ENCODE data around the gene MGAT4B.

GRCh38 chr5:179854356-179854755, 47.7 kb upstream of the MGAT4B start:
- no peak for TF ChIP-seq POLR2AphosphoS5 (IDR thresholded peaks at IDR 0.05; ENCODE audit: low read depth, low read length)
- no peak for TF ChIP-seq POLR2A (IDR thresholded peaks at IDR 0.05; ENCODE audit: borderline replicate concordance, extremely low read depth, insufficient read depth, insufficient read length)
- TF ChIP-seq RAD21 (IDR thresholded peaks at IDR 0.05; ENCODE audit: low read depth), result no peak
- no peak for TF ChIP-seq FOSL1 (IDR thresholded peaks at IDR 0.05; ENCODE audit: low read depth)
- TF ChIP-seq YY1 (IDR thresholded peaks at IDR 0.05; ENCODE audit: extremely low read depth, insufficient replicate concordance, low read depth, low read length), result no peak
- no peak for TF ChIP-seq CTCF (IDR thresholded peaks at IDR 0.05 in 2 of 3, conservative IDR thresholded peaks at IDR 0.05 in 1 of 3; ENCODE audit: borderline replicate concordance in 1 of 3, insufficient read depth in 1 of 3, low read depth in 2 of 3, low read length in 2 of 3)
- no peak for TF ChIP-seq ZBTB33 (IDR thresholded peaks at IDR 0.05; ENCODE audit: extremely low read depth, insufficient replicate concordance, low read length)
- TF ChIP-seq REST (IDR thresholded peaks at IDR 0.05; ENCODE audit: low read depth), result no peak
- TF ChIP-seq SRF (IDR thresholded peaks at IDR 0.05; ENCODE audit: low read depth), result no peak

All from HCT116 (cell line).